ENCODE data around the gene CACNB1. TPM values are rescaled to one million over a fixed set of nuclear protein-coding genes. Genes with fewer than 3 reads are reported as not detected.

Gene CACNB1
- polyA plus RNA-seq, 1 donor (not counting 4 experiments of a cell fraction or from before 2014, with no cell fraction given), result 4.0 TPM

DNA sequence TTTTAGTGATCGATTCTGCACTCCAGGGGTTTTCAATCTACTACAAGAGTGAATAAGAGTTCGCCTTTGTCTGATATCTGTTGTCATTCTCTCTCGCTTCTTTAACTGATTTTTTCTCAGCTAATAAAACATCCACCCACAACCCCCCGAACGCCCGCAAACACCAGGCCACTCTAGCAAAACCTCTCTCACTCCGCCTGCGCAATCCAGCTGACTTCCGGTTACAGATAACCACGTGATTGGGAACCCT lies 2.3 kb upstream of the CACNB1 start:
- Histone ChIP-seq H3K4me1 (ENCODE audit: control insufficient read depth, extremely low read depth, insufficient read depth, low read length) (peaks cover 26% of the 10 kb centered on the region), H4K20me1 (ENCODE audit: control insufficient read depth, extremely low read depth, insufficient read depth, low read length) (peaks cover 14% of the 10 kb centered on the region), H3K36me3 (ENCODE audit: control insufficient read depth in 2 of 2, extremely low read depth in 1 of 2, insufficient read depth in 2 of 2, low read length in 2 of 2) (peaks cover 20 to 27% of the 10 kb centered on the region in 2 experiments), H3K27me3 (ENCODE audit: control insufficient read depth, extremely low read depth, insufficient read depth, low read length) (no peaks in the 10 kb centered on the region), H3K27ac (ENCODE audit: control insufficient read depth, insufficient read depth, low read length) (peak overlapping the region; percentile 100), H3K9me1 (ENCODE audit: control insufficient read depth, extremely low read depth, insufficient read depth, low read length) (no peaks in the 10 kb centered on the region), H2AFZ (ENCODE audit: control insufficient read depth, low read length) (peak overlapping the region; percentile 100), H3K9ac (ENCODE audit: control insufficient read depth, extremely low read depth, insufficient read depth, low read length) (peak overlapping the region; percentile 100), H3K9me3 (ENCODE audit: control insufficient read depth, low read depth, low read length) (no peaks in the 10 kb centered on the region), H3K4me2 (ENCODE audit: control insufficient read depth, extremely low read depth, insufficient read depth, low read depth, low read length) (peak overlapping the region; percentile 99), H3K4me3 (ENCODE audit: control insufficient read depth in 2 of 3, extremely low read depth in 1 of 3, insufficient read depth in 2 of 3, low read depth in 1 of 3, low read length in 3 of 3) (peak overlapping the region; percentile 87 to 93 (median 92)), H3K79me2 (ENCODE audit: control insufficient read depth, insufficient read depth, low read length) (peaks cover 41% of the 10 kb centered on the region)
- peak; percentile 80 for DNase-seq (ENCODE audit: low read depth, low spot score)
- dilution Hi-C loops (cut with MboI; ENCODE audit: extremely low pct_ligation_motif_present, low sequenced_read_pairs), result no loop called here
- peak; percentile 60 for FAIRE-seq
- TF ChIP-seq, protein P1, sequence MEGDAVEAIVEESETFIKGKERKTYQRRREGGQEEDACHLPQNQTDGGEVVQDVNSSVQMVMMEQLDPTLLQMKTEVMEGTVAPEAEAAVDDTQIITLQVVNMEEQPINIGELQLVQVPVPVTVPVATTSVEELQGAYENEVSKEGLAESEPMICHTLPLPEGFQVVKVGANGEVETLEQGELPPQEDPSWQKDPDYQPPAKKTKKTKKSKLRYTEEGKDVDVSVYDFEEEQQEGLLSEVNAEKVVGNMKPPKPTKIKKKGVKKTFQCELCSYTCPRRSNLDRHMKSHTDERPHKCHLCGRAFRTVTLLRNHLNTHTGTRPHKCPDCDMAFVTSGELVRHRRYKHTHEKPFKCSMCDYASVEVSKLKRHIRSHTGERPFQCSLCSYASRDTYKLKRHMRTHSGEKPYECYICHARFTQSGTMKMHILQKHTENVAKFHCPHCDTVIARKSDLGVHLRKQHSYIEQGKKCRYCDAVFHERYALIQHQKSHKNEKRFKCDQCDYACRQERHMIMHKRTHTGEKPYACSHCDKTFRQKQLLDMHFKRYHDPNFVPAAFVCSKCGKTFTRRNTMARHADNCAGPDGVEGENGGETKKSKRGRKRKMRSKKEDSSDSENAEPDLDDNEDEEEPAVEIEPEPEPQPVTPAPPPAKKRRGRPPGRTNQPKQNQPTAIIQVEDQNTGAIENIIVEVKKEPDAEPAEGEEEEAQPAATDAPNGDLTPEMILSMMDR (optimal IDR thresholded peaks at IDR 0.05 in 1 of 3, IDR thresholded peaks at IDR 0.05 in 1 of 3, conservative IDR thresholded peaks at IDR 0.05 in 1 of 3; ENCODE audit: extremely low read depth in 1 of 3, insufficient read depth in 2 of 3, low read length in 3 of 3), result no peak
- TF ChIP-seq EZH2 (IDR thresholded peaks at IDR 0.05; ENCODE audit: low read length), result no peak

DNA sequence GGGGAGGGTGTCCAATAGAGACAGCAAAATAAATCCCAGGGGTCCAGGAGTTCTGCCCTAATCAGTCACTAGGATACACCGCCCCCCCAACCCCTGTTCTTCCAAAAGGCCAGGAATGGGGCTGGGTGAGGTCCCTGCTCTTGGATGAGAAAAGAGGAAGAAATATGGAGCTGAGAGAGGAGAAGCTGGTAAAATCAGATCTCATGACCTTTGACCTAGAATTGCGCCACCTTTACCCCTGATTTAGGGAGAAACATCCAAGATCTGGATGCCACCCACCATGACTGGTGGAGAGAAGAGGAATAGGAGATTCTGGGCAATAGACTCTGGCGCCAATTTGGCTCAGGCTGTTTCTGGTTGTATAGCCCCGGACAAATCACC lies 707 bp upstream of the CACNB1 start:
- Histone ChIP-seq H3K36me3 (ENCODE audit: control insufficient read depth in 2 of 2, extremely low read depth in 1 of 2, insufficient read depth in 2 of 2, low read length in 2 of 2) (peaks cover 12 to 18% of the 10 kb centered on the region in 2 experiments), H3K27ac (ENCODE audit: control insufficient read depth, insufficient read depth, low read length) (no peak overlapping the region), H3K4me2 (ENCODE audit: control insufficient read depth, extremely low read depth, insufficient read depth, low read depth, low read length) (no peak overlapping the region), H3K27me3 (ENCODE audit: control insufficient read depth, extremely low read depth, insufficient read depth, low read length) (no peaks in the 10 kb centered on the region), H3K4me1 (ENCODE audit: control insufficient read depth, extremely low read depth, insufficient read depth, low read length) (peaks cover 26% of the 10 kb centered on the region), H3K79me2 (ENCODE audit: control insufficient read depth, insufficient read depth, low read length) (peaks cover 47% of the 10 kb centered on the region), H3K9ac (ENCODE audit: control insufficient read depth, extremely low read depth, insufficient read depth, low read length) (no peak overlapping the region), H2AFZ (ENCODE audit: control insufficient read depth, low read length) (no peak overlapping the region), H4K20me1 (ENCODE audit: control insufficient read depth, extremely low read depth, insufficient read depth, low read length) (peaks cover 10% of the 10 kb centered on the region), H3K9me1 (ENCODE audit: control insufficient read depth, extremely low read depth, insufficient read depth, low read length) (no peaks in the 10 kb centered on the region), H3K9me3 (ENCODE audit: control insufficient read depth, low read depth, low read length) (no peaks in the 10 kb centered on the region), H3K4me3 (ENCODE audit: control insufficient read depth in 2 of 3, extremely low read depth in 1 of 3, insufficient read depth in 2 of 3, low read depth in 1 of 3, low read length in 3 of 3) (no peak overlapping the region)
- TF ChIP-seq, protein P1 (optimal IDR thresholded peaks at IDR 0.05 in 1 of 3, IDR thresholded peaks at IDR 0.05 in 1 of 3, conservative IDR thresholded peaks at IDR 0.05 in 1 of 3; ENCODE audit: extremely low read depth in 1 of 3, insufficient read depth in 2 of 3, low read length in 3 of 3), result no peak
- no peak for TF ChIP-seq EZH2 (IDR thresholded peaks at IDR 0.05; ENCODE audit: low read length)
- dilution Hi-C loops (cut with MboI; ENCODE audit: extremely low pct_ligation_motif_present, low sequenced_read_pairs), result no loop called here
- DNase-seq (ENCODE audit: low read depth, low spot score) (no peak), FAIRE-seq (no peak)

Measured in keratinocyte (primary cell).